Ectodermal cell (in vitro differentiated cells): Measurements from ENCODE around the gene RAVER1.
"Not testable (repeated sequence)": the region's sequence is repeated elsewhere in the genome, so short reads cannot be mapped to it uniquely, and the experiment has no call there.

Source experiments
- H3K27ac ChIP-seq: 2 replicates; pipeline ENCODE4 v1.7.0; 2013; ENCODE audit warnings: mild to moderate bottlenecking, low read depth, low read length; ENCODE audit not compliant: insufficient read depth, poor library complexity, severe bottlenecking
- H3K27me3 ChIP-seq: 2 replicates; pipeline ENCODE4 v1.7.0; 2013; ENCODE audit warnings: mild to moderate bottlenecking, low read length; ENCODE audit not compliant: insufficient read depth, control insufficient read depth, poor library complexity, severe bottlenecking
- H3K36me3 ChIP-seq: one replicate; pipeline ENCODE4 v1.7.0; 2013; ENCODE audit warnings: low read length; ENCODE audit not compliant: control insufficient read depth, insufficient read depth
- H3K4me1 ChIP-seq: one replicate; pipeline ENCODE4 v1.7.0; 2013; ENCODE audit warnings: low read length; ENCODE audit not compliant: control insufficient read depth, insufficient read depth
- H3K4me3 ChIP-seq: 2 replicates; pipeline ENCODE4 v1.7.0; 2013; ENCODE audit warnings: low read depth, low read length, control low read depth; ENCODE audit not compliant: insufficient read depth
- H3K9me3 ChIP-seq: 2 replicates; pipeline ENCODE4 v1.7.0; 2013; ENCODE audit warnings: mild to moderate bottlenecking, low read length, moderate library complexity; ENCODE audit not compliant: control insufficient read depth
- WGBS, 2 experiments: methylation state at CpG; one replicate each; pipeline ENCODE4 v1.1.7; 2013; ENCODE audit warnings: missing lambda C conversion rate in 2 of 2; 5-methylcytosine and 5-hydroxymethylcytosine counted together

Gene RAVER1

GRCh38 chr19:10283301-10284064, 49.8 kb downstream of the RAVER1 start:
- WGBS, 2 experiments, result 84 to 87% methylated on average over 23 of the region's 23 CpGs
- Histone ChIP-seq H3K27ac (no peak overlapping the region), H3K4me1 (peaks cover 4% of the 10 kb centered on the region), H3K36me3 (no peaks in the 10 kb centered on the region), H3K9me3 (no peaks in the 10 kb centered on the region), H3K27me3 (peaks cover 28% of the 10 kb centered on the region), H3K4me3 (no peak overlapping the region)

- not testable (repeated sequence) for H3K4me1 ChIP-seq, H3K9me3 ChIP-seq, H3K4me3 ChIP-seq, H3K27ac ChIP-seq, H3K36me3 ChIP-seq
- 89 to 92% methylated on average over 5 of the region's 5 CpGs for whole genome bisulfite sequencing, 2 experiments
- H3K27me3 ChIP-seq, result peaks cover 13% of the 10 kb centered on the region
These were observed 51.3 kb downstream of the RAVER1 start for GRCh38 chr19:10282043-10282442.

- Histone ChIP-seq H3K4me3 (no peak overlapping the region), H3K4me1 (no peaks in the 10 kb centered on the region), H3K27ac (no peak overlapping the region), H3K36me3 (no peaks in the 10 kb centered on the region), H3K27me3 (no peaks in the 10 kb centered on the region), H3K9me3 (no peaks in the 10 kb centered on the region)
- 88 to 91% methylated on average over 5 of the region's 5 CpGs for WGBS, 2 experiments
These were observed 53.4 kb downstream of the RAVER1 start for GRCh38 chr19:10279737-10280442.

GRCh38 chr19:10278935-10279334, 54.4 kb downstream of the RAVER1 start:
- Histone ChIP-seq H3K27ac (no peak overlapping the region), H3K4me3 (no peak overlapping the region), H3K4me1 (no peaks in the 10 kb centered on the region), H3K27me3 (no peaks in the 10 kb centered on the region), H3K9me3 (no peaks in the 10 kb centered on the region), H3K36me3 (no peaks in the 10 kb centered on the region)
- WGBS, 2 experiments, result 91 to 94% methylated on average over 1 of the region's 1 CpG

- Histone ChIP-seq H3K9me3 (no peaks in the 10 kb centered on the region), H3K27ac (no peak overlapping the region), H3K4me3 (no peak overlapping the region), H3K36me3 (no peaks in the 10 kb centered on the region), H3K4me1 (no peaks in the 10 kb centered on the region), H3K27me3 (no peaks in the 10 kb centered on the region)
- 93% methylated on average over 8 to 9 of the region's 9 CpGs for WGBS, 2 experiments
These were observed 55.3 kb downstream of the RAVER1 start for GRCh38 chr19:10277795-10278589.

- WGBS, 2 experiments, result 90 to 92% methylated on average over 10 of the region's 10 CpGs
- H3K4me3 ChIP-seq, result no peak overlapping the region
- H3K36me3 ChIP-seq, result no peaks in the 10 kb centered on the region
- no peak overlapping the region for H3K27ac ChIP-seq
- no peaks in the 10 kb centered on the region for H3K9me3 ChIP-seq
- no peaks in the 10 kb centered on the region for H3K4me1 ChIP-seq
- peaks cover 32% of the 10 kb centered on the region for H3K27me3 ChIP-seq
These were observed 58.7 kb downstream of the RAVER1 start for GRCh38 chr19:10274589-10274988.

- Histone ChIP-seq H3K36me3 (no peaks in the 10 kb centered on the region), H3K4me1 (no peaks in the 10 kb centered on the region), H3K9me3 (no peaks in the 10 kb centered on the region), H3K27me3 (peaks cover 38% of the 10 kb centered on the region), H3K4me3 (no peak overlapping the region), H3K27ac (no peak overlapping the region)
- WGBS, 2 experiments, result 68 to 71% methylated on average over 12 of the region's 12 CpGs
These were observed 61.7 kb downstream of the RAVER1 start for GRCh38 chr19:10271543-10272086.

- peak within 1 kb of the TSS; percentile 11 for H3K4me3 ChIP-seq
These were observed 62.5 kb downstream of the RAVER1 start, which contains the start of gene ICAM1 for GRCh38 chr19:10270616-10271394. TSS of gene ICAM1 (plus strand) at chr19:10271120. CDS start at chr19:10271160, 40 bp downstream.

GRCh38 chr19:10270180-10270615, 63.1 kb downstream of the RAVER1 start:
- Histone ChIP-seq H3K9me3 (no peaks in the 10 kb centered on the region), H3K4me3 (no peak overlapping the region), H3K36me3 (no peaks in the 10 kb centered on the region), H3K27ac (no peak overlapping the region), H3K27me3 (peaks cover 38% of the 10 kb centered on the region), H3K4me1 (no peaks in the 10 kb centered on the region)
- 13 to 16% methylated on average over 37 of the region's 37 CpGs for WGBS, 2 experiments

More at GRCh38 chr19:10270616-10271394, 62.5 kb downstream of the RAVER1 start, which contains the start of gene ICAM1:
- no peaks in the 10 kb centered on the region for H3K4me1 ChIP-seq
- WGBS, 2 experiments, result 6% methylated on average over 51 of the region's 51 CpGs
- H3K9me3 ChIP-seq, result no peaks in the 10 kb centered on the region
- H3K36me3 ChIP-seq, result no peaks in the 10 kb centered on the region
- H3K27me3 ChIP-seq, result peaks cover 38% of the 10 kb centered on the region
- no peak within 1 kb of the TSS for H3K27ac ChIP-seq
